K562 (cell line): ENCODE results near the gene CLEC3B. TPM values are rescaled to one million over a fixed set of nuclear protein-coding genes. Genes with fewer than 3 reads are reported as not detected.

Source experiments
- ATAC-seq: fragments of 200-7000 bp; cut with Tn5 transposase; 3 replicates; pipeline ENCODE4 v1.9.1; 2020; ENCODE audit warnings: moderate library complexity
- BruUV-seq: library from RNA; stranded (reverse); fragments of 400-500 nt; replicated peaks from 2 replicates; lab custom pipeline; 2021; lab: Mats Ljungman, UMichigan
- CTCF ChIA-PET: fragments of 300-600 bp; formaldehyde crosslinking; extraction: SDS; loops from one replicate; lab custom pipeline; 2021; ENCODE audit warnings: low intra/inter-chr PET ratio; lab: Yijun Ruan, JAX
- POLR2A ChIA-PET: fragments of 300-600, 350-650 bp; sonication (Branson Sonifier 250); formaldehyde crosslinking; extraction: SDS; loops from one replicate; lab custom pipeline; 2021; ENCODE audit warnings: antibody characterized with exemption, inconsistent platforms; lab: Yijun Ruan, JAX
- DNase-seq, 4 experiments: peaks; one replicate each; pipeline versions ENCODE4 v3.0.0 to v3.0.0-alpha.2; 2011 to 2018; ENCODE audit warnings: low spot score in 3 of 4, mixed read lengths in 3 of 4; ENCODE audit errors: extremely low read depth in 1 of 4
- FAIRE-seq: peaks from 2 replicates; lab custom pipeline; 2011; peaks lifted over from hg19 to GRCh38; lab: Jason Lieb, UNC
- H2AFZ ChIP-seq: 2 replicates; pipeline ENCODE4 v1.6.0; 2011; ENCODE audit warnings: low read depth, low read length, control low read depth, inconsistent platforms
- H3K27ac ChIP-seq: fragments of 200-600 bp; 3 replicates; pipeline ENCODE4 v1.8.0; 2011; ENCODE audit warnings: low read depth, mild to moderate bottlenecking, control low read depth, inconsistent platforms, low read length, moderate library complexity, mixed read lengths; ENCODE audit errors: extremely low read depth
- H3K27me3 ChIP-seq, 2 experiments: fragments of 300-600 bp in 1 of 2; 2 replicates in 1 of 2; 3 replicates in 1 of 2; pipeline versions ENCODE4 v1.6.0 to v1.8.0; 2011; ENCODE audit warnings: inconsistent platforms in 2 of 2, low read length in 2 of 2, mild to moderate bottlenecking in 1 of 2, mixed read lengths in 1 of 2, moderate library complexity in 1 of 2; ENCODE audit not compliant: control insufficient read depth in 2 of 2, insufficient read depth in 2 of 2
- H3K36me3 ChIP-seq: fragments of 300-600 bp; 3 replicates; pipeline ENCODE4 v1.8.0; 2011; ENCODE audit warnings: mild to moderate bottlenecking, low read length, inconsistent platforms; ENCODE audit not compliant: control insufficient read depth, insufficient read depth
- H3K4me1 ChIP-seq, 2 experiments: fragments of 200-600 bp in 1 of 2; replicated peaks in 1 of 2; 2 replicates in 1 of 2; 3 replicates in 1 of 2; pipeline versions ENCODE4 v1.5.1 to v1.8.0; 2011; ENCODE audit warnings: inconsistent platforms in 2 of 2, low read length in 2 of 2, mild to moderate bottlenecking in 1 of 2, mixed read lengths in 1 of 2, moderate library complexity in 1 of 2; ENCODE audit not compliant: control insufficient read depth in 2 of 2, insufficient read depth in 2 of 2
- H3K4me2 ChIP-seq: 2 replicates; pipeline ENCODE4 v1.6.1; 2011; ENCODE audit warnings: low read length, control low read depth, inconsistent platforms, mixed read lengths; ENCODE audit not compliant: insufficient read depth
- H3K4me3 ChIP-seq: fragments of 200-600 bp; sonication (generic), shearing (Covaris generic); 2 replicates; pipeline ENCODE4 v1.5.1; 2016; ENCODE audit warnings: control low read depth, inconsistent platforms
- H3K79me2 ChIP-seq: fragments of 200-600 bp; 3 replicates; pipeline ENCODE4 v1.8.0; 2011; ENCODE audit warnings: low read length, inconsistent platforms; ENCODE audit not compliant: control insufficient read depth, insufficient read depth
- H3K9ac ChIP-seq, 2 experiments: 2 replicates each; pipeline versions ENCODE4 v1.6.0 to v1.6.1; 2011; ENCODE audit warnings: low read depth in 2 of 2, low read length in 2 of 2, control low read depth in 1 of 2, inconsistent platforms in 1 of 2, mild to moderate bottlenecking in 1 of 2, mixed read lengths in 1 of 2; ENCODE audit not compliant: insufficient read depth in 1 of 2
- H3K9me1 ChIP-seq: one replicate; pipeline ENCODE4 v1.6.0; 2011; ENCODE audit warnings: inconsistent platforms, mild to moderate bottlenecking, low read length, moderate library complexity; ENCODE audit not compliant: control insufficient read depth, insufficient read depth
- H3K9me3 ChIP-seq: replicated peaks from 2 replicates; pipeline ENCODE4 v1.5.1; 2011; ENCODE audit warnings: low read depth, low read length, inconsistent platforms; ENCODE audit not compliant: control insufficient read depth, insufficient read depth
- H4K20me1 ChIP-seq: replicated peaks from 2 replicates; pipeline ENCODE4 v1.6.1; 2011; ENCODE audit warnings: low read length, inconsistent platforms, mixed read lengths; ENCODE audit not compliant: control insufficient read depth, insufficient read depth
- HDAC8 ChIP-seq: fragments of 450-650 bp; IDR thresholded peaks from 2 replicates; pipeline ENCODE4 v1.6.1; 2016; ENCODE audit warnings: mild to moderate bottlenecking, missing genetic modification characterization, moderate library complexity, missing compliant biosample characterization
- ZNF324 ChIP-seq: fragments of 250-450 bp; sonication (Bioruptor Pico); IDR thresholded peaks from 2 replicates; pipeline ENCODE4 v1.4.0; 2020; ENCODE audit warnings: mild to moderate bottlenecking
- WGBS: fragments of 100-300 bp; shearing (Covaris generic); methylation state at CpG from one replicate; pipeline ENCODE4 v1.1.6; 2016; ENCODE audit warnings: low coverage, mixed read lengths; ENCODE audit not compliant: insufficient coverage; ENCODE audit errors: missing lambda C conversion rate; 5-methylcytosine and 5-hydroxymethylcytosine counted together
- in situ Hi-C: fragments of 300-500 bp; cut with MboI; formaldehyde crosslinking; loops from 4 replicates; pipeline ENCODE4 v1.15.0; 2018; ENCODE audit warnings: inconsistent platforms, mixed read lengths
- intact Hi-C: fragments of 100-400 bp; cut with micrococcal nuclease; formaldehyde crosslinking; loops from 2 replicates; pipeline ENCODE4 v1.14.2; 2022
- polyA plus RNA-seq, 8 experiments: library from polyadenylated mRNA; depleted of rRNA in 4 of 8; stranded (reverse) in 5 of 8; unstranded in 3 of 8; fragments of >200 nt; fragmentation: Nextera tagmentation in 2 of 8; fragmentation: Illumina TruSeq in 1 of 8; extraction: Ambion mirVana in 2 of 8; extraction: Trizol in 1 of 8; gene quantifications; 2 replicates each; pipeline versions ENCODE4 v1.2.1 to v1.2.3, GENCODE V29; 2011 to 2014; ENCODE audit warnings: inconsistent platforms in 1 of 8, missing spikeins in 1 of 8
- total RNA-seq, 7 experiments: library from RNA; depleted of rRNA in 6 of 7; stranded (reverse); fragments of >200 nt in 6 of 7; fragmentation: Illumina TruSeq in 2 of 7; extraction: Trizol in 2 of 7; gene quantifications; 2 replicates each; pipeline versions ENCODE4 v1.2.1 to v1.2.3, GENCODE V29; 2011 to 2021; ENCODE audit warnings: low replicate concordance in 1 of 7
- TF ChIP-seq, protein P1 (sequence below): fragments of 450-650 bp; IDR thresholded peaks from 2 replicates; pipeline ENCODE4 v1.6.1; 2016; ENCODE audit warnings: mild to moderate bottlenecking

Gene CLEC3B
- total and polyA plus RNA-seq, 9 of the 15 experiments (the other 6 are each of a cell fraction or from before 2014, with no cell fraction given): not detected

DNA sequence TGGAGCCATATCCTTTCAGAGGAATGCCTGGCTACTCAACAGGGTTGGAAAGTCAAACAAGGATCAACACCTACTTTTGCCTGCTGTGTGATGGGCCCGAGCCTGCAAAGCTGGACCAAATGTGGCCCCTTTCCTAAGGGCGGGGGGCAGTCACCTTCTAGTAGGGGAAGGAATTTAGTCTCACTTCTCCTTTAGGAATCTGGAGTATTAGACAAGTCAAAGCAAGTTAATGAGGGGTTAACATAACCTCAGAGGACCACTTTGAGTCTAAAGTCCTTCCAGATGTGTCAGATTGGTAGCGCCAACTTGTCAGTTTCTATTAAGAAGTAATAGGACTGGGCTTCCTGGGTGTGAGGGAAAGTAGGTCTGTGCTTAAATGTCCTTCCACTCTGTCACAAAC is 43.3 kb upstream of the CLEC3B start:
- Histone ChIP-seq H3K36me3 (peaks cover 72% of the 10 kb centered on the region), H3K4me2 (no peak overlapping the region), H3K27me3 (no peaks in the 10 kb centered on the region), H3K27ac (no peak overlapping the region), H2AFZ (no peak overlapping the region), H3K9ac (no peak overlapping the region), H3K9me1 (no peaks in the 10 kb centered on the region), H3K79me2 (peaks cover 94% of the 10 kb centered on the region)
- WGBS: 98% methylated on average over 3 of the region's 3 CpGs
- ChIA-PET POLR2A (interaction anchor here (0.6 to 2.1 kb wide), 8 partner anchors 7 to 74 kb away, joined by 3 to 4 read pairs (median 4); no protein-coding TSS in a partner anchor), CTCF (no interaction called here)
- in situ Hi-C loops: no loop called here
- no TSS peak for BruUV-seq
- TF ChIP-seq, protein P1, sequence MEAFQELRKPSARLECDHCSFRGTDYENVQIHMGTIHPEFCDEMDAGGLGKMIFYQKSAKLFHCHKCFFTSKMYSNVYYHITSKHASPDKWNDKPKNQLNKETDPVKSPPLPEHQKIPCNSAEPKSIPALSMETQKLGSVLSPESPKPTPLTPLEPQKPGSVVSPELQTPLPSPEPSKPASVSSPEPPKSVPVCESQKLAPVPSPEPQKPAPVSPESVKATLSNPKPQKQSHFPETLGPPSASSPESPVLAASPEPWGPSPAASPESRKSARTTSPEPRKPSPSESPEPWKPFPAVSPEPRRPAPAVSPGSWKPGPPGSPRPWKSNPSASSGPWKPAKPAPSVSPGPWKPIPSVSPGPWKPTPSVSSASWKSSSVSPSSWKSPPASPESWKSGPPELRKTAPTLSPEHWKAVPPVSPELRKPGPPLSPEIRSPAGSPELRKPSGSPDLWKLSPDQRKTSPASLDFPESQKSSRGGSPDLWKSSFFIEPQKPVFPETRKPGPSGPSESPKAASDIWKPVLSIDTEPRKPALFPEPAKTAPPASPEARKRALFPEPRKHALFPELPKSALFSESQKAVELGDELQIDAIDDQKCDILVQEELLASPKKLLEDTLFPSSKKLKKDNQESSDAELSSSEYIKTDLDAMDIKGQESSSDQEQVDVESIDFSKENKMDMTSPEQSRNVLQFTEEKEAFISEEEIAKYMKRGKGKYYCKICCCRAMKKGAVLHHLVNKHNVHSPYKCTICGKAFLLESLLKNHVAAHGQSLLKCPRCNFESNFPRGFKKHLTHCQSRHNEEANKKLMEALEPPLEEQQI: no peak
- TF ChIP-seq ZNF324 (CRISPR knock-in tag) (no peak), HDAC8 (tag) (no peak)
- TF ChIP-seq, all 486 proteins: peak for 0
- Histone ChIP-seq H3K4me1 (peaks cover 15 to 37% of the 10 kb centered on the region in 2 experiments), H3K9me3 (0 out of 2 replicates have a peak, but pooled peaks cover 2% of the 10 kb centered on the region), H4K20me1 (peaks cover 35% of the 10 kb centered on the region), H3K4me3 (no peak overlapping the region)
- intact Hi-C loops: no loop called here
- no peak for ATAC-seq
- no peak for FAIRE-seq
- no peak for DNase-seq
